ENCODE results near the gene SPRED2.

GRCh38 chr2:65344182-65344581, 88.2 kb downstream of the SPRED2 start:
- TF ChIP-seq CTCF (IDR thresholded peaks at IDR 0.05) (no peak), POLR2A (IDR thresholded peaks at IDR 0.05) (no peak)

Data from uterus (tissue), 2 donors.